ENCODE data around the gene PWP2. TPM values are rescaled to one million over a fixed set of nuclear protein-coding genes. Genes with fewer than 3 reads are reported as not detected.
"Not testable (repeated sequence)": the region's sequence is repeated elsewhere in the genome, so short reads cannot be mapped to it uniquely, and the experiment has no call there.

Gene PWP2
- total RNA-seq (9.1 and 13.5 TPM in 2 replicates), polyA plus RNA-seq (3.6 and 7.7 TPM in 2 replicates), polyA minus RNA-seq (4.1 and 9.7 TPM in 2 replicates)
- 16.0 TPM for total RNA-seq (2013)

GRCh38 chr21:44107026-44107501 is at the start of gene PWP2:
Gene PWP2, plus strand, starts transcription at chr21:44107399. Its CDS starts 18 bp downstream, at chr21:44107417.
- H3K4me3 ChIP-seq (ENCODE audit: control extremely low read depth in 1 of 5, extremely low read depth in 1 of 5, insufficient read depth in 1 of 5, low read depth in 2 of 5, low read length in 4 of 5); intact Hi-C loops (cut with micrococcal nuclease); H3K27me3 Mint-ChIP-seq; H3K27me3 ChIP-seq (replicated peaks in 1 of 4; ENCODE audit: control extremely low read depth in 1 of 4, control insufficient read depth in 3 of 4, insufficient read depth in 4 of 4, low read length in 3 of 4); DNase-seq; H3K36me3 ChIP-seq (replicated peaks in 1 of 2; ENCODE audit: control extremely low read depth in 1 of 2, control insufficient read depth in 1 of 2, extremely low read depth in 1 of 2, insufficient read depth in 2 of 2, low read length in 1 of 2); H3K9ac ChIP-seq (ENCODE audit: low read length); H3K79me2 ChIP-seq (ENCODE audit: control insufficient read depth, insufficient read depth, low read length); H2AFZ ChIP-seq (ENCODE audit: insufficient read depth, low read depth, low read length, poor library complexity, severe bottlenecking); H3K9me3 ChIP-seq (ENCODE audit: control extremely low read depth in 1 of 3, control insufficient read depth in 2 of 3, insufficient read depth in 1 of 3, low read length in 2 of 3); H3K27ac Mint-ChIP-seq; H3K9me3 Mint-ChIP-seq (ENCODE audit: insufficient read depth); H3K4me2 ChIP-seq (replicated peaks; ENCODE audit: low read depth, low read length, poor library complexity, severe bottlenecking); H3K27ac ChIP-seq (ENCODE audit: low read length in 2 of 2); H4K20me1 ChIP-seq (ENCODE audit: control insufficient read depth, insufficient read depth, low read length, poor library complexity, severe bottlenecking); H3K4me1 Mint-ChIP-seq; H3K4me1 ChIP-seq (ENCODE audit: control insufficient read depth in 2 of 2, insufficient read depth in 2 of 2, low read length in 2 of 2); POLR2A ChIA-PET; CTCF ChIA-PET: not testable (repeated sequence)
- H3K4me3 Mint-ChIP-seq, result peak within 1 kb of the TSS; percentile 67
- no CpG with 5 or more reads among the region's 66 CpGs for WGBS (ENCODE audit: insufficient coverage)
- ATAC-seq (ENCODE audit: low read depth), result peak; percentile 96

DNA sequence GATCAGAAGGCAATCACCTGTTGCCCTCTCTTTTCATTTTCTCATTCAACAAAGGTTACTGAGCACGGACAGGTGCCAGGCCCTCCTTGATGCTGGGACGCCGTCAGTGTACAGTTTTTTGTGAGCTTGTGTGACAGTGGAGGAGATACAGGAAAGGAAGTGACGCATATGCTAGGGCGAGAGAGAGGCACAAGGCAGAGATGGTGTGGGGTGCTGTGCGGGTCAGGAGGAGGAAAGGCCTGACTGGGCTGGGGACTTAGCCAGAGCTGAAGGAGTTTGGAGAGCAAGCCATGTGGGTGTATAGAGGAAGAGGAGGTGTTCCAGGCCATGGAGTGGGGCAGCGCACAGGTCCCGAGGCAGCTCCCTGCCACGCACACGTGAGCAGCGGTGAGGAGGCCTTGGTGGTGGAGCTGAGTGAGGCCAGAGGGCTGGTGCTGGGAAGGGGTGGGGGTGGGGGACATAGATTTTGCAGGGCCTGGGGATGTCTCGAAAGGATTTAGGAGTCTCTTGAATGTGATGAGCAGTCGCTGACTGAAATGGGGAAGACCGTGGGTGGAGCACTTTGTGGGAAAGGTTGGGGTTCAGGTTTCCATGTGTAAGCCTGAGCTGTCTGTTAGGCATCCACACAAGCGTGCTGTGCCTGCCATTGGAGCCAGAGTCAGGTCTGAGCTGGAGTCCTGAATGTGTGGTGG is 49.1 kb upstream of the PWP2 start:
- peaks cover 46% of the 10 kb centered on the region for H4K20me1 ChIP-seq (ENCODE audit: control insufficient read depth, insufficient read depth, low read length, poor library complexity, severe bottlenecking)
- no peaks in the 10 kb centered on the region for H3K4me1 Mint-ChIP-seq
- CTCF ChIA-PET, result no interaction called here

More for the DNA sequence above, 49.1 kb upstream of the PWP2 start:
- Mint-ChIP-seq H3K4me3 (no peak overlapping the region), H3K9me3 (ENCODE audit: insufficient read depth) (no peaks in the 10 kb centered on the region), H3K27ac (no peak overlapping the region), H3K27me3 (no peaks in the 10 kb centered on the region)
- ATAC-seq (ENCODE audit: low read depth) (no peak), DNase-seq (no peak)
- intact Hi-C loops (cut with micrococcal nuclease), result no loop called here
- no peak overlapping the region for H3K27ac ChIP-seq (ENCODE audit: low read length in 2 of 2)
- 96% methylated on average over 12 of the region's 15 CpGs for WGBS (ENCODE audit: insufficient coverage)
- H3K4me1 ChIP-seq (ENCODE audit: control insufficient read depth in 2 of 2, insufficient read depth in 2 of 2, low read length in 2 of 2), result no peaks in the 10 kb centered on the region
- H2AFZ ChIP-seq (ENCODE audit: insufficient read depth, low read depth, low read length, poor library complexity, severe bottlenecking), result no peak overlapping the region
- H3K4me3 ChIP-seq (ENCODE audit: control extremely low read depth in 1 of 5, extremely low read depth in 1 of 5, insufficient read depth in 1 of 5, low read depth in 2 of 5, low read length in 4 of 5), result no peak overlapping the region
- no peaks in the 10 kb centered on the region for H3K27me3 ChIP-seq (replicated peaks in 1 of 4; ENCODE audit: control extremely low read depth in 1 of 4, control insufficient read depth in 3 of 4, insufficient read depth in 4 of 4, low read length in 3 of 4)
- TF ChIP-seq EZH2 (IDR thresholded peaks at IDR 0.05; ENCODE audit: borderline replicate concordance, insufficient read depth, low read depth, low read length, poor library complexity, severe bottlenecking) (no peak), CTCF (IDR thresholded peaks at IDR 0.05) (no peak)
- no peak overlapping the region for H3K9ac ChIP-seq (ENCODE audit: low read length)
- H3K9me3 ChIP-seq (ENCODE audit: control extremely low read depth in 1 of 3, control insufficient read depth in 2 of 3, insufficient read depth in 1 of 3, low read length in 2 of 3), result no peaks in the 10 kb centered on the region
- H3K79me2 ChIP-seq (ENCODE audit: control insufficient read depth, insufficient read depth, low read length), result peaks cover 43% of the 10 kb centered on the region
- H3K36me3 ChIP-seq (replicated peaks in 1 of 2; ENCODE audit: control extremely low read depth in 1 of 2, control insufficient read depth in 1 of 2, extremely low read depth in 1 of 2, insufficient read depth in 2 of 2, low read length in 1 of 2), result peaks cover 6 to 60% of the 10 kb centered on the region in 2 experiments
- POLR2A ChIA-PET, result no interaction called here
- no peak overlapping the region for H3K4me2 ChIP-seq (replicated peaks; ENCODE audit: low read depth, low read length, poor library complexity, severe bottlenecking)

Data from B cell (primary cell).